Jurkat, Clone E6-1 (cell line): Measurements from ENCODE around the gene HGFAC.

ENCODE experiments used
- DNase-seq: peaks from one replicate; pipeline ENCODE4 v3.0.0-alpha.2; 2011; ENCODE audit warnings: low read depth, low spot score
- H3K4me3 ChIP-seq: 2 replicates; pipeline ENCODE4 v1.5.1; 2011; ENCODE audit warnings: mild to moderate bottlenecking, low read length, control low read depth, moderate library complexity

HGFAC gene

GRCh38 chr4:3478446-3479357 is 36.9 kb downstream of the HGFAC start:
- no peak for DNase-seq

GRCh38 chr4:3479358-3480101 is 37.8 kb downstream of the HGFAC start:
- no peak for DNase-seq
- H3K4me3 ChIP-seq, result no peak overlapping the region

More at GRCh38 chr4:3478446-3479357, 36.9 kb downstream of the HGFAC start:
- H3K4me3 ChIP-seq, result no peak overlapping the region

- no peak overlapping the region for H3K4me3 ChIP-seq
- peak; percentile 25 for DNase-seq
Observed at GRCh38 chr4:3480528-3481112, 38.9 kb downstream of the HGFAC start.

GRCh38 chr4:3481113-3481531 is 39.4 kb downstream of the HGFAC start:
- no peak for DNase-seq
- no peak overlapping the region for H3K4me3 ChIP-seq

- DNase-seq, result no peak
- H3K4me3 ChIP-seq, result no peak overlapping the region
Observed at GRCh38 chr4:3481783-3482393, 40.1 kb downstream of the HGFAC start.

- DNase-seq, result no peak
Observed at GRCh38 chr4:3482707-3483106, 40.9 kb downstream of the HGFAC start.

GRCh38 chr4:3483471-3483921 is 41.7 kb downstream of the HGFAC start:
- no peak for DNase-seq

More at GRCh38 chr4:3482707-3483106, 40.9 kb downstream of the HGFAC start:
- no peak overlapping the region for H3K4me3 ChIP-seq

GRCh38 chr4:3484057-3484973 is 42.5 kb downstream of the HGFAC start:
- no peak for DNase-seq
- no peak overlapping the region for H3K4me3 ChIP-seq

More at GRCh38 chr4:3483471-3483921, 41.7 kb downstream of the HGFAC start:
- H3K4me3 ChIP-seq, result no peak overlapping the region

GRCh38 chr4:3485011-3485791 is 43.4 kb downstream of the HGFAC start:
- H3K4me3 ChIP-seq, result no peak overlapping the region
- DNase-seq, result no peak

- DNase-seq, result no peak
- H3K4me3 ChIP-seq, result no peak overlapping the region
Observed at GRCh38 chr4:3485886-3486540, 44.2 kb downstream of the HGFAC start.

- DNase-seq, result no peak
- no peak overlapping the region for H3K4me3 ChIP-seq
Observed at GRCh38 chr4:3486541-3487540, 45.1 kb downstream of the HGFAC start.

GRCh38 chr4:3487861-3488260 is 46.1 kb downstream of the HGFAC start:
- no peak overlapping the region for H3K4me3 ChIP-seq

GRCh38 chr4:3488820-3489219 is 47.1 kb downstream of the HGFAC start:
- no peak for DNase-seq
- no peak overlapping the region for H3K4me3 ChIP-seq

More at GRCh38 chr4:3487861-3488260, 46.1 kb downstream of the HGFAC start:
- DNase-seq, result no peak

GRCh38 chr4:3489451-3489962 is 47.7 kb downstream of the HGFAC start:
- no peak for DNase-seq
- no peak overlapping the region for H3K4me3 ChIP-seq

- no peak for DNase-seq
- no peak overlapping the region for H3K4me3 ChIP-seq
Observed at GRCh38 chr4:3491681-3492405, 50.1 kb downstream of the HGFAC start.
